ENCODE results near the gene CHI3L2. TPM values are rescaled to one million over a fixed set of nuclear protein-coding genes. Genes with fewer than 3 reads are reported as not detected.

The CHI3L2 gene
- total RNA-seq, 1 experiment from 2014 or later: 0.61 TPM

- TF ChIP-seq ARID4B (CRISPR knock-in tag; IDR thresholded peaks at IDR 0.05; ENCODE audit: borderline replicate concordance) (no peak), ZNF121 (CRISPR knock-in tag; IDR thresholded peaks at IDR 0.05) (no peak), TP53 (CRISPR knock-in tag; IDR thresholded peaks at IDR 0.05) (no peak)
Observed at GRCh38 chr1:111253876-111254275, 26.4 kb downstream of the CHI3L2 start (continued).

- ChIA-PET POLR2A (no interaction called here), CTCF (interaction anchor here (1.8 kb wide), 1 partner anchor 34 kb away, joined by 4 read pairs; no protein-coding TSS in a partner anchor)
- Mint-ChIP-seq H3K4me1 (peaks cover 8% of the 10 kb centered on the region), H3K4me3 (no peak overlapping the region), H3K9me3 (peaks cover 5% of the 10 kb centered on the region), H3K36me3 (0 out of 2 replicates have a peak, but pooled peaks cover 2% of the 10 kb centered on the region), H3K27me3 (ENCODE audit: low read depth) (peaks cover 3% of the 10 kb centered on the region; the same call in 1 of the 2 replicates), H3K27ac (no peak overlapping the region)
- DNase-seq (ENCODE audit: low spot score): no peak
- ATAC-seq: no peak
- TF ChIP-seq FOXJ3 (CRISPR knock-in tag; IDR thresholded peaks at IDR 0.05; ENCODE audit: borderline replicate concordance) (no peak), CBFB (CRISPR knock-in tag; IDR thresholded peaks at IDR 0.05; ENCODE audit: low read depth) (no peak), ZNF416 (CRISPR knock-in tag; IDR thresholded peaks at IDR 0.05) (no peak), FOXP4 (CRISPR knock-in tag; IDR thresholded peaks at IDR 0.05) (no peak), ATF3 (CRISPR knock-in tag; conservative IDR thresholded peaks at IDR 0.05) (no peak), RELA (CRISPR knock-in tag; IDR thresholded peaks at IDR 0.05; ENCODE audit: borderline replicate concordance) (no peak), ZBTB43 (CRISPR knock-in tag; IDR thresholded peaks at IDR 0.05) (no peak), KAT7 (CRISPR knock-in tag; IDR thresholded peaks at IDR 0.05; ENCODE audit: borderline replicate concordance) (no peak), HMGXB4 (CRISPR knock-in tag; IDR thresholded peaks at IDR 0.05) (no peak), PRDM15 (CRISPR knock-in tag; IDR thresholded peaks at IDR 0.05) (no peak), ZNF263 (CRISPR knock-in tag; IDR thresholded peaks at IDR 0.05; ENCODE audit: low read depth) (no peak), ARID4B (CRISPR knock-in tag; IDR thresholded peaks at IDR 0.05; ENCODE audit: borderline replicate concordance) (no peak), ZNF423 (CRISPR knock-in tag; IDR thresholded peaks at IDR 0.05) (no peak), RORB (CRISPR knock-in tag; IDR thresholded peaks at IDR 0.05) (no peak), TEAD4 (CRISPR knock-in tag; IDR thresholded peaks at IDR 0.05) (no peak)
Observed at GRCh38 chr1:111256988-111257658, 29.6 kb downstream of the CHI3L2 start.

All from WTC11 (cell line).